Measurements from ENCODE around the gene CMC2.

Gene CMC2

DNA sequence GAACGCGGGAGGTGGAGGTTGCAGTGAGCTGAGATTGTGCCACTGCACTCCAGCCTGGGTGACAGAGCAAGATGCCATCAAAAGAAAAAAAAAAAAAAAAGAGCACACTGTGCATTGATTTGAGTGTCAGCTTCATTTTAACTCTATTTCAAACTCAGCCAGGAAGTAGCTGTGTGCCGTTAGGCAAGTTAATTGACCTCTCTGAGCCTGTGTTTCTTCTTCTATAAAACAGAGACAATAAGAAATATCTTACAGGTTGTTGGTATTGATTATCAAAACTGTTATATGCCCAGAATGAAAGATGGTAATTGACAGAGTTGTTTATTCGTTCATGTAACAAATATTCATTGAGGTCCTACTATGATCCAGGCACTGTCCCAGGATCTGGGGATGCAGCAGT is 83.3 kb downstream of the CMC2 start:
- no peak for DNase-seq

Measured in Kasumi-1 (cell line).